COLO668 (cell line): Measurements from ENCODE around the gene TNS3.

Source experiments
- DNase-seq: peaks from one replicate; lab custom pipeline; 2025; ENCODE audit not compliant: unreplicated experiment; lab: John Stamatoyannopoulos, UW

TNS3 gene

DNA sequence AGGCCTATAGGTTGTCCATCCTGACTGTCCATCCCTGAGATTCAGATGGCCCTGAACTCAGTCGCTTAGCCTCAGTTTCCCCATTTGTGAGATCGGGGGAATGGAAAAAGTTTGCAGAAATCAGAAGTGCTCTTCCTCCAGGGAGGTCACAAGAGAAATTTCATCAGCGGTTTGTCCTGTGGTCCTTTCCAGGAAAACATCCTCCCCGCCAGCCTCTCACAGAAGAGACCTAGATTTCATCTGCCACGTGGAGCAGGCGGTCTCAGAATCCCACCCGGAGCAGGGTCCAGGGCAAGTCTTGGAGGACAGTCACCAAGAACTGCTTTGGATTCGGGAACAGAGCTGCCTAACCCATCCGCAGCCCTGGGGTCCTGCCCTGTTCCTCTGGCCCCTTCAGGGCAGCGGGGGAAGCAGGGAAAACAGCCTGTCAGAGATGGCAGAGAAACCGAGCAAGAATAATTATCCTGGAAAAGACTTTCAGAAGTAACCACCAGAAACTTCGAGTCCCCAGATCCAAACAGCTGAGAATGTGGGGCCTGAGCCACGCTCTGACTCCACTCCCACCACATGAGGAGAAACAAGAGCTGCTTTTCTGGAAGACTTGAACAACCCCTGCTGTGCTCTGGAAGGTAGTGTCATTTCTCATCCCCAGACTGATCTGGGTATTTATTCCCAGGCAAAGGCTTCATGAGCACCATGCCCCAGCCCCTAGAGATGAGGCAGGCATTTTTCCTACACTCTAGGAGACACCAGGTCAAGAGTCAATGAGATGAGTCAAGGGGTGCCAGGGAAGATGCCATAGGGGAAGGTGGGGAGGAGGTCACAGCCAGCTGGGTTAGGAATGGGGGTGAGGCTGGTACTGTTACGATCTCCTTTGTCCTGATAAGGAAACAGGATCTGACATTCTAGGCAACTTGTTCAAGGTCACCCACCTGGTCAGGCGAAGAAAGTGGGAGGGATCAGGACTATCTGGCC, 1.1 kb upstream of the TNS3 start:
- no peak for DNase-seq

DNA sequence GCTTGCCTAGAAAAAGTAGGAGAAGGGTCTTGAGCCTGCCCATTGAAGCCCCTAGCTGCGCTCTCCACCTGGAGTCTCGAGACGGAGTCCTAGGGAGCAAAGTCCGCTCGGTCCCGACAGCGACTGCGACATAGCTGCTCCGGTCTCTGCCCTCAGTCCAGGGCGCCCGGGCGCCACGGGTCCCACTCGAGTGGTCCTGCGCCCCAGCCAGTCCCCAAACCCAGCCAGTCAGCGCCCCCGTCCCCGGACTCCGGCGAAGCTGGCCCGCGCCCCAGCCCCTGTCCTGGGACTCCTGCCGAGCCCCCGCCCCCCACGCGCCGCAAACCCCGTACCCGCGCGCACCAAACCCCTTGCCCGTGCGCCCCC, 490 bp downstream of the TNS3 start:
- DNase-seq, result peak; percentile 57

DNA sequence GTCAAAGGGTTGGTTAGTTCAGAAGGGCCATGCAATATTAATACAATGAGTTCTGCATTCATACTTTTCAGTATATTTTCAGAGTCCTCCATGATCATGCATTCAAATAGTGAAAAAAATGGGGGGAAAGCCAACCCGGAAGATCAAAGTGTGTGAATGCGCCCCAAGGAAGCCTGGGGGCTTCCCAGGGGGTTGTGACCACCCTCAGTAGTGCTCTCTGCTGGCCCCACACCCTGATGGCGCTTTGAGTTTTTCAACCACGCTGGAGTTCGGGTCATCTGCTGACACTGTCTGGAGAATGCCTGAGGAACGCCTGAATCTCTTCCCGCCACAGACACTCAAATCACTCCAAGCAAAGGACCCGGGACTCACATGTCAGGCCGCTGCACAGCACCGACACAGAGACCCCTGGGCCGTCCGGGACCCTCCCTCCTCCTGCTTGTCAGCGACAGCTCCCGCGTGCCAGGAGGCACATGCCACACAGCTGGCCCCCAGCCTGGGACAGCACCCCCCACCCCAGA, 1.0 kb downstream of the TNS3 start:
- peak; percentile 31 for DNase-seq

GRCh38 chr7:47580175-47580706, 1.7 kb downstream of the TNS3 start:
- peak; percentile 29 for DNase-seq

- no peak for DNase-seq
Measured at GRCh38 chr7:47579458-47579857, 2.5 kb downstream of the TNS3 start.

- DNase-seq, result no peak
Measured at GRCh38 chr7:47578579-47579270, 3.2 kb downstream of the TNS3 start.

DNA sequence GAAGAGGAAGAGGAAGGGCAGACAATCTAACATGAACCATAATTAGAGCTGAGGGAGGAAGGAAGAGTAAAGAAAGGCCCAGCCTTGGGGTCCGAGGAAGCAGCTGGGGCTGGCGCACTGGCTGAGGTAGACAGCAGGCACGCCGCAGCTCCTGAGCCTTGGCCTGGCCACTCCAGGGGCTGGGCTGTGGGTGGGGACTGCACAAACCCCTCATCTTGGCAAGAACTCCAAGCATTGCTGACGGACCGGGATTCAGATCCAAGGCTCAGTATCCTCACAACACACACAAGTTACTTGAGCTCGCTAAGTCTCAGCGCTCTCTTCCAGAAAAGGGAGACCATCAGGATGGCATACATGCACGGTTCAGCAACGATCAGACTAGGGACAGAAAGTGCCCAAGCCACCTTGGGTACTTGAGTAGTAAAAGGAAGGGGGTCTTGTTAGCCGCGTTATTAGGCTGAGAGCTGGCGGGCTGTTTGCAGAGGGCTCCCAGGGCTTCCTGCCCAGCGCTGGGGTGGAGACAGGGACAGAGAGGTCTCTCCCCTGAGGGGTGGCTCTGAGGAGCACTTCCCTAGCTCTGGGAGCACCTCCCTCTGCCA, 4.5 kb downstream of the TNS3 start:
- no peak for DNase-seq

DNA sequence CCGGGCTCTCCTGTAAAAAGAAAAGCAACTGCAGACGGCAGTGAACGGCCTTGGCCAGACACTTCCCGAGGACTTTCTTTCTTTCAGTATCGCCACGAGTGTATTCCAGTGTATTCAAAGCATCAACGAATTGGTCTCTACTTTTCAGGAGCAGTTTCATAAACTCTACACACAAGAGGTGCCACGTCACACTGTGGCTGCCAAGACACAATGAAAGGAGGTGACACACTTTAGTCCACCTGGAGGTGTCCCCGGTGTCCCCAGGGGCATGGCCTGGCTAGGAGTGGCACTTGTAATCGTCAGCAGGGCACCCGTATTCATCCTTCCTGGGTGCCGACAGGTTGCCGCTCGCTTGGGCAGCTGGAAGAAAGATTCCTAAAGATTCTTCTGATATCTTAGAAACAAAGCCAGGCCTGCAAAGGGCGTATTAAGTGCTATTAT, 5.0 kb downstream of the TNS3 start:
- DNase-seq, result no peak

GRCh38 chr7:47576031-47576865, 5.7 kb downstream of the TNS3 start:
- DNase-seq, result peak; percentile 75

GRCh38 chr7:47574482-47575329, 7.2 kb downstream of the TNS3 start:
- DNase-seq, result no peak

DNA sequence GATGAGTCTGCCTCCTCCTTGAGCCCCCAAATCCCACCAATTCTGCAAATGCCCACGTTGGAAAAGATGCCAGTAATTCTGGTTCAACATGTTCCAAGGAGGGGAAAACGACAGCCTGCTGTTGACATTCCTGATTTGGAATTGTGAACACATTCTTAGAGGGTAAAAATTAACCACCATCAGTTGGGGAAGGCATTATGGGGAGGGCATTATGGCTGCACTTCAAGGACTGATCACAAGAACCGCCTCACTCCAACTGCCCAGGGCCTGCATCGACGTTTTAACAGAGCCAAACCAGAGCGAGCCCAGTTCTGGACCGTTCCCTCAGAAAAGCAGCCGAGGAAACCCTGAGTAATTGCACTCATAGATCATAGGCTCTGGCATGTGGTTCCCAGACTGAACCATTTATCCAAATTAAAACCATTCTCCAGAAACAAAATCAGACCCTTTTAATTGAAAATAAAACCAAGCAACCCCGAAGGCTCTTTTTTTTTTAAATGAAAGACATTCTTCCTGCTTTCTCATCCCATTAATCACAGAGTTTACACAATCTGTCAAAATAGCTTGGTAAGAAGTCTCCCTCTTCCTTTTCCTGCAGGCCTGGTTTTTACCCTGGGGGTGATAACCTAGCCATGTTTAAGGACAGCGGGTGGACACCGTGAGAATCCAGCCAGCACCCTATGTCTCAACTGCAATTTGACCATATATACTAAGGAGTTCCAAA, 8.0 kb downstream of the TNS3 start:
- no peak for DNase-seq

GRCh38 chr7:47572939-47573757, 8.8 kb downstream of the TNS3 start:
- no peak for DNase-seq

DNA sequence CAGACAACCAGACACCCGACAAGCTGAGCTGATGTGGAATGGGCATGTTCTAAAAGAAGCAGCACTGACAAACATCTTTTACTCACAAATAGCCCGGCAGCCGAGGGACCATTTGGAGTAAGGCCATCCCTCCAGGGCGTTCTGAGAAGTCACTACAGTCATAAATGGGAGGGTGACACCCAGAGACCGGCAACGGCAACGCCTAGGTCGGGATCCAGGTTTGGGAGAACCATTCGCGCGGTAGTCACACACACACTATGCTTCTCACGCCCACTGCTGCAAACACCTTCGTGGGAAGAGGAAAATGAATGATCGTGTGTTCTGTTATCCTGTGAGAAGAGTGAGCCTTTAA, 9.8 kb downstream of the TNS3 start:
- DNase-seq, result peak; percentile 90

DNA sequence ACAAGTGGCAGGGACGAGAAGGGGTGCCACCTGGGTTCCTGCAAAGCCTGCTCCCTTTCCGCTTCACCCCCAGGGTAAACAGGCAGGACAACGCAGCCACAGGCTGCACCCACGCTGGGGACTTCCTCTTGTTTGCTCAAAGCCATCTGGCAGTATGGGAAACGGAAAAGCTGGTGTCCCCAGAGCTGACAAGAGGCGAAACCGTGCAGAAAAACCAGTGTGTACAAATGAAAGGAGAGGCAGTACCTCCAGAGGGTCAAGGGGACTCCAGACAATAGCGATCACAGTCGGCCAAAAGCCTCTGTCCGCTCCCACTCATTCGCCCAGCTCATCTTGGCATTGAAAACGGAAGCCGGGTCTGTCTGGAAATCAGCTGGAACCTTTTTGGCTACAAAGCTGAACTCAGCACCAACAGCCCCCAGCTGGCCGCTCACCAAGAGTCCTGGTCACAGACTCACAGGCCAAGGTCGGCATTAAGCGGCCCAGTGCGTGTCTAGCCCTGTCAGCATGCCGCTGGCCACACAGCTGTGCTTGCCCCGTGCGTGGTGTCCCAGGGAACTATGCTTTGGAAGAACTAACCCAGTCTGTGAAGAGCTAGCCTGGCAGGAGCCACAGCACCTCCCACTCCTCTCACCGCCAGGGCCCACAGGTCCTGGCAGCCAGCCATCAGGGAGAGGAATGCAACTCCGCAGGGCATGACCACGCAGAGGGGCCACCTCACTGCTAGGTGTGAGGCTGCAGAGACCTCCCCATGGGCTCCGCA, 10.4 kb downstream of the TNS3 start:
- peak; percentile 94 for DNase-seq

GRCh38 chr7:47570649-47571050, 11.3 kb downstream of the TNS3 start:
- no peak for DNase-seq

DNA sequence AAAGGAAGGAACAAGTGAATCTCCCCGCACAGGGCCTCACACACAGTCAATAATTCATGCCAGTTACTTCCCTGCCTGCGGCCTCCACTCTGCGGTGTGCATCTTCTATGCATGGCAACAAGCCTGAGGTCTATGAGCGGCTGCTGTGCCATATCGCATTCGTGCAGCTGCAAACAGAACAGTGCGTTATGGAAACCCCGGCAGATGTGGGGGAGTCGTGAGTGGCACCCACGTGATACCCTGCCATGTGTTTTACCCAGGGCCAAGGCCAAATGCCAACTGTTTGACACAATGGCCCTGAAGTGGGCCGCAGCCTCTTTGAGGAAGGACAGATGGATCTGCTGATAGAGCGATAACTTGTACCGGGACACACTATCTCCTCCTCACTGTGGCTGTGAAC, 13.4 kb downstream of the TNS3 start:
- no peak for DNase-seq

DNA sequence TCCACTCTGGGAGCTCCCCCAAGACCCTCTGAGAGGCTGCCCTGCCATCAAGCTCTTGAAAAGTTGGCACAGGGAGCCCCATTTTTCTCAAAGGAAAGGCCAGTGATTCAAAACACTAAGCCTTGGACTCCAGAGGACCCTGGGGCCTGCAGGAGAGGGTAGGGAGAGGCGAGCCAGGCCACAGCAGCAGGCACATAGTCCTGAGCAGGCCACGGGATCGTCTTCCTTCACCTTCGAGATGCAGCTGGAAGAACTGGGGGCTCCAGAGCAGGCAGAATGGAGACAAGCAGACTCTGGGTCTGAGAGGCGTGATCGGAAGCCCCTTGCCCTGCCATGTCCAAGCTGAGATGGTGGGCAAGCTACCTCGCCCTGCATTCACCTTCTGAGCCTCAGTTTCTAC, 13.9 kb downstream of the TNS3 start:
- DNase-seq, result no peak
